NCI-H1417 (cell line): Measurements from ENCODE around the gene DLL4.
A peak's percentile ranks its signal among the peaks of the same experiment; 100 is the strongest.

Experiments
- DNase-seq, 3 experiments: peaks; one replicate each; lab custom pipeline; 2025; lab: John Stamatoyannopoulos, UW

The DLL4 gene

DNA sequence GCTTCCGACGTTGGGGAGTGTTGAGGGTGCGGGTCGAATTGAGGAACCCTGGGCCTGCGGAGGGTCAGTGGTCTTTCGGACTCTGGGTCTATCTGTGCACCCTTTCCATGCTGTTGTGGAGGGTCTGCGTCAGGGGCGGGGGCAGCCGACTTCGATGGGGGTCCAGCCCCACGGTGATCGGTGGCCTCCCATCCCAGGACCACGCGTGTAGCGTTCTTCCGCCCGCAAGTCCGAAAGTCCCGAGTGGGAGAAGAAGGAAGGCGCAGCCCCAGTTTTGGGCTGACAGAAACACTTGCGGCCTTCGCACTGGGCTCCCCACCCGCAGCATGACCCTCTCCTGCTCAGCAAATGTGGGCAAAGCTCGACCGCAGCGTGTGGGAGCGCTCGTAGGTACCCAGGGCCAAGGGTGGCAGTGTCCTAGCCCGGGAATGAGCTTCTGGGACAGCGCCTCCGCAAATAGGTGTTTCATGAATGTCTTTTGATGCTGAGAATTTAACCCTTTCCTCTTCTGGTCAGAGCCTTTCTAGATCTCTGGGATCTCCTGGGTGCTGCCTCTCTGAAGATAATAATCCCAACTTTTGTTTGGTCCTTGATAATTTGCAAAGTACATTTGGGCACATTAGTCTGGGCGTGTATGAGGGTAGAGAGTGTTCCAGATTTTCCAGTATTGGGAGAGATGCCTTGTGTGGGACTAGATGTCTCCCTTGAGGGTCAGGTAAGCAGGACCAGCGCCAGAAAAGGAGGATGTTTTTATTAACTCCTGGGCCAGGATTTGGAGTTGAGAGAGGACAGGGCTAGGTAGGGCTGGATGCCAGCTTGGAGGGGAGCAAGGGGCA is 2.3 kb upstream of the DLL4 start:
- DNase-seq, result no peak

GRCh38 chr15:40927495-40927872 is 1.7 kb upstream of the DLL4 start:
- peak; percentile 26 to 65 (median 43) for DNase-seq

GRCh38 chr15:40927873-40928806 is 1.0 kb upstream of the DLL4 start:
- peak; percentile 76 to 90 (median 83) for DNase-seq

DNA sequence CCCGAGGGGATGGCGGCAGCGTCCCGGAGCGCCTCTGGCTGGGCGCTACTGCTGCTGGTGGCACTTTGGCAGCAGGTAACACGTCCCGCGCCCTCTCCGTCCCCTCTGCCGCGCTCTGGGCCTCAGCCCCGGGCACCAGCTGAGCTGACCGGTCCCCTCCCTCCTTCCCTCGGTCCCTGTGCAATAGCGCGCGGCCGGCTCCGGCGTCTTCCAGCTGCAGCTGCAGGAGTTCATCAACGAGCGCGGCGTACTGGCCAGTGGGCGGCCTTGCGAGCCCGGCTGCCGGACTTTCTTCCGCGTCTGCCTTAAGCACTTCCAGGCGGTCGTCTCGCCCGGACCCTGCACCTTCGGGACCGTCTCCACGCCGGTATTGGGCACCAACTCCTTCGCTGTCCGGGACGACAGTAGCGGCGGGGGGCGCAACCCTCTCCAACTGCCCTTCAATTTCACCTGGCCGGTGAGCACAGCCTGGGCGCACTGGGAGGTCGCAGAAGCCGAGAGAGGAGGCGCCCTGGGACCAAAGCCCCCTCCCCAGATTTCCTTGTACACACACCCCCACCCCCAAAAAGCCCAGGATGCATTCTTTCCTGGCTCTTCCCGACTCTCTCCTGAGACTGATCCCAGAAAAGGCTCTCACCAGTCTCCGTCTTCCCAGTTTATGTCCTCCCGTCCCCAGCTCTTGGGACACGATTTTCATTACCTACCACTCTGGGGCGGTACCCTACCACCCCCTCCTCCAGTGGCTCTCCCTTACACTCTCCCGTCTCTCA is 705 bp downstream of the DLL4 start:
- peak in 2 of 3 experiments; percentile 75 to 78 for DNase-seq

DNA sequence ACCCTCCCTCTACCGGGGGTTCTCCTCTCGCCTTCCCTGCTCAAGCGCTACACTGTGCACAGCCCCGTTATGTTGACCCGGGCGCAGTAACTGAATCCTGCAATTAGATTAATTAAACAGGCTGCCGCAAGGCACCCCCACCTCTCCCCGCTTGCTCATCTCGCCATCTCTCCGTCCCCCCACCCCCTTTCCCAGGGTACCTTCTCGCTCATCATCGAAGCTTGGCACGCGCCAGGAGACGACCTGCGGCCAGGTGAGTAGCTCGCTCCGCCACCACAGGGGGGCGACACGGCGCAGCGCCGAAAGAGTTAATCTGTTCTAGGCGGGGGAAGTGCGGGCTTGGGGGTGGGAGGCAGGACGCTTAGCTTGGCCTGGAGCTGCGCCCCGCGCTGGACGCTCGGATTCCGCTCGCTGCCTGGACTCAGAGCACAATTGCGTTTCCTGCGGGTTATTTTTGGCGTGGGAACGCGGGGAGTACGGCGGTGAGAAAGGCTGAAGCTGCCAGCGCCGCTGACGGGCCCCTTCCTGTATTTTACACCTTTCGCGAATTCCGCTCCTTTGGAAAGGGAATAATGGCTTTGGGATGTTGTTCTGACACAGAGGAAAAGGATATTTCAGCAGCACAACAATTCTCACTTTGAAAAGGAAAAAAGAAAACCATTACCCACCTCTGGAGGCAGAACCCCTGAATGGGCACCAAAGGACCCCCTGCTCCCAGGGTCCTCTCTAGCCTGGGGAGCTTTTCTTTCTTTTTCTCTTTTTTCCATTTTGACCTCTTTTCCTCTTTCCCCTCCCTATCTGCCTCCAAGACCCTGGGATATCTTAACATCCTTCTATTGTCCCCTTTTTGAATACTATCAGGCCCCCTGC is 1.5 kb downstream of the DLL4 start:
- peak; percentile 43 to 80 (median 65) for DNase-seq

DNA sequence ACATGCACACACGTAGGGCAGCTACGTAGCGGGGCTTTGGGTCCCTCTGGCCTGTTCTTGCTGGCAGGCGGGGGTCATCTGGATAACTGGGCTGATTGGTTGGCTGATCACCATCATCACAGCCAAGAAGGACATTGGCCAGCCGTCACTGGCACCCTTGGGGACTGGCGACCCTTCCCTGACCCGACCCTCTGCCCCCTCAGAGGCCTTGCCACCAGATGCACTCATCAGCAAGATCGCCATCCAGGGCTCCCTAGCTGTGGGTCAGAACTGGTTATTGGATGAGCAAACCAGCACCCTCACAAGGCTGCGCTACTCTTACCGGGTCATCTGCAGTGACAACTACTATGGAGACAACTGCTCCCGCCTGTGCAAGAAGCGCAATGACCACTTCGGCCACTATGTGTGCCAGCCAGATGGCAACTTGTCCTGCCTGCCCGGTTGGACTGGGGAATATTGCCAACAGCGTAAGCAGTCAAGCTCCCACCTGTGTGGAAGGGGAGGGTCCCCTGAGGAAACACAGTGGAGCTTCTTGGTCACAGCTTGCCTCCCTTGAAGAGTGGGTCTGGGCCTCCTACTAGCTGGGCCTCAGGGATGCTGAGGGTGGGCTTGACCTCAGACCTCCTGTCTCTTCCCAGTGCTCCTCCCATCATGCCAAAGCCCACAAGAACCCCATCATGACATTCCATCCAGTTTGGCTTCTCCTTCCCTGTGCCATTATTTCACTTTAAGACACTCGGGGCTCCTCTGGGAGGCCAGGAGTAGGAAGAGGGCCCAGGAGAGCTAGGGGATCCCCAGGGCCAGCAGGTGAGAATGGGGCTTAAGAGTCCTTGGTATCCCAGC is 2.4 kb downstream of the DLL4 start:
- DNase-seq, result no peak

DNA sequence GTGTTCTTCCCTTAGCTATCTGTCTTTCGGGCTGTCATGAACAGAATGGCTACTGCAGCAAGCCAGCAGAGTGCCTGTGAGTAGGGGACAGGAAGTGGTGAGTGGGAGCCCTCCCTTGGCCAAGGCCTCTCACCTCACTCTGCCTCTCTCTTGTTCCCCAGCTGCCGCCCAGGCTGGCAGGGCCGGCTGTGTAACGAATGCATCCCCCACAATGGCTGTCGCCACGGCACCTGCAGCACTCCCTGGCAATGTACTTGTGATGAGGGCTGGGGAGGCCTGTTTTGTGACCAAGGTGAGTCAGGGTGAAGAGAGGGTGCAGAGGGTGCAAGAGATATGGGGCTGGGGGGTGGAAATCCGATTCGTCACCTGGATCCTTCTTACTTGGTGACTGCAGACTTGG is 3.0 kb downstream of the DLL4 start:
- DNase-seq, result peak; percentile 6 to 49 (median 17)

- peak in 2 of 3 experiments; percentile 40 to 59 for DNase-seq
These were observed 3.7 kb downstream of the DLL4 start for GRCh38 chr15:40932649-40933516.

GRCh38 chr15:40933517-40933902 is 4.4 kb downstream of the DLL4 start:
- DNase-seq, result no peak

GRCh38 chr15:40934457-40934856 is 5.3 kb downstream of the DLL4 start:
- no peak for DNase-seq

DNA sequence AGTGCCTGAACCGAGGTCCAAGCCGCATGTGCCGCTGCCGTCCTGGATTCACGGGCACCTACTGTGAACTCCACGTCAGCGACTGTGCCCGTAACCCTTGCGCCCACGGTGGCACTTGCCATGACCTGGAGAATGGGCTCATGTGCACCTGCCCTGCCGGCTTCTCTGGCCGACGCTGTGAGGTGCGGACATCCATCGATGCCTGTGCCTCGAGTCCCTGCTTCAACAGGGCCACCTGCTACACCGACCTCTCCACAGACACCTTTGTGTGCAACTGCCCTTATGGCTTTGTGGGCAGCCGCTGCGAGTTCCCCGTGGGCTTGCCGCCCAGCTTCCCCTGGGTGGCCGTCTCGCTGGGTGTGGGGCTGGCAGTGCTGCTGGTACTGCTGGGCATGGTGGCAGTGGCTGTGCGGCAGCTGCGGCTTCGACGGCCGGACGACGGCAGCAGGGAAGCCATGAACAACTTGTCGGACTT is 7.1 kb downstream of the DLL4 start:
- no peak for DNase-seq

DNA sequence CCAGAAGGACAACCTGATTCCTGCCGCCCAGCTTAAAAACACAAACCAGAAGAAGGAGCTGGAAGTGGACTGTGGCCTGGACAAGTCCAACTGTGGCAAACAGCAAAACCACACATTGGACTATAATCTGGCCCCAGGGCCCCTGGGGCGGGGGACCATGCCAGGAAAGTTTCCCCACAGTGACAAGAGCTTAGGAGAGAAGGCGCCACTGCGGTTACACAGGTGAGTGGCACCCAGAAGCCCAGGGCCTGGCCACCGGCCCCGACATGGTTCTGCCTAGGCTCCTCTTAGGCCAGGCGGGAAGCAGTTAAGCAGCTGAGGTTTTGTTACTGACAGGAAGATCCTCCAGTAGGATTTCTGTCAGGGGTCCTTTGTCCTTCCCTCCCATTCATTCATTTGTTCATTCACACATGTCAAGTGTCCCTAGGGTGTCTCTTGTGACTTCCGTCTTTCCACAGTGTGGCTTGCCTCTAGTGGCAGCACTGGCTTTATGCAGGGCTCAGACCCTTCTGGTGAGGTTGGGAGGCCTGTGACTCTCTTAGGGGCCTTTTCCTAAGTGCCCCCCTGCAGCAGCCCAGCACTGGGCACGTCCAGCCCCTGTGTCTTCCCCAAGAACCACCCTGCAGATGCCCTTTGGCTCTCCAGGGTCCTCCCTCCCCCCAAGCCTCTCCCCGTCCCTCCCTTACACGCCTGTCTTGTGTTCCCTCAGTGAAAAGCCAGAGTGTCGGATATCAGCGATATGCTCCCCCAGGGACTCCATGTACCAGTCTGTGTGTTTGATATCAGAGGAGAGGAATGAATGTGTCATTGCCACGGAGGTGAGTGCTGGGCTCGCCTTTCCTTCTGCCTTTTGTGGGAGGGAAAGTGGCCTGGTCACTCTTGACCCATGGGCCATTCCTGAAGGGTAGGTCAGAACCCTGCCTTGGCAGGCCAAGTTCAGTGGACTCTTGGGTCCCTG is 7.8 kb downstream of the DLL4 start:
- DNase-seq, result peak in 1 of 3 experiments; percentile 66

- peak in 1 of 3 experiments; percentile 10 for DNase-seq
These were observed 8.8 kb downstream of the DLL4 start for GRCh38 chr15:40937762-40938535.

DNA sequence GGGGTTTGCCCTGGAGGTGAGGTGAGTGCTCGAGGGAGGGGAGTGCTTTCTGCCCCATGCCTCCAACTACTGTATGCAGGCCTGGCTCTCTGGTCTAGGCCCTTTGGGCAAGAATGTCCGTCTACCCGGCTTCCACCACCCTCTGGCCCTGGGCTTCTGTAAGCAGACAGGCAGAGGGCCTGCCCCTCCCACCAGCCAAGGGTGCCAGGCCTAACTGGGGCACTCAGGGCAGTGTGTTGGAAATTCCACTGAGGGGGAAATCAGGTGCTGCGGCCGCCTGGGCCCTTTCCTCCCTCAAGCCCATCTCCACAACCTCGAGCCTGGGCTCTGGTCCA is 9.4 kb downstream of the DLL4 start:
- DNase-seq, result no peak

GRCh38 chr15:40940296-40940801 is 11.2 kb downstream of the DLL4 start:
- no peak for DNase-seq

DNA sequence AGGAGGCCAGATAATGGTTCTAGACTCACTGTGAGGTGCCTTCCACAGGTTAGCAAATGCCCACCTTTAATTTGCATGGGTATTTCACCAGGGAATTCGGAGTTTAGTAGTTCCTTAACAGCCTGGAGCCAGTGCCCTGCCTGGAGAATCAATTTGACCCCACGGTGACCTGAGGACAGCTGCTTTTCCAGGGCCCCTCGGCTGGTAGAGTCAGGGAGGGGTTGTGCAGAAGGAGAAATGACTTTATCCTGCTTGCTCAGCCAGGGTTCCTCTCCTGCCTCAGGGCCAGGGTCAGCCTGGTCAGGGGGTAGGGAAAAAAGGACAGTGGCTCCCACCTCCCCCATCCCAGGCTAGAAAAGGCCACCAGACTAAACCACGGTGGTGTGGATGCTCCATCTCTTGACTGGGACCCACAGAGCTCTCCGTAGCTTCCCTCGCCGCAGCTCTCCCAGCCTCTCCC is 12.0 kb downstream of the DLL4 start:
- peak in 1 of 3 experiments; percentile 60 for DNase-seq
